Immature natural killer cell (primary cell): ENCODE results near the gene DNAJB2. TPM values are rescaled to one million over a fixed set of nuclear protein-coding genes. Genes with fewer than 3 reads are reported as not detected.

Experiments
- DNase-seq, 3 donors: peaks; one replicate each; pipeline ENCODE4 v3.0.0; 2022; ENCODE audit warnings: mixed read lengths in 1 of 3
- H3K27ac Mint-ChIP-seq, 6 donors: one replicate each; pipeline ENCODE4 v1.8.0; 2020; ENCODE audit warnings: mixed read lengths in 6 of 6, mild to moderate bottlenecking in 5 of 6, inconsistent platforms in 4 of 6, moderate library complexity in 3 of 6
- H3K27me3 Mint-ChIP-seq, 3 donors: one replicate each; pipeline ENCODE4 v1.8.0; 2020 to 2021; ENCODE audit warnings: low read depth in 3 of 3, mild to moderate bottlenecking in 3 of 3, mixed read lengths in 3 of 3, moderate library complexity in 3 of 3, inconsistent platforms in 1 of 3
- H3K36me3 Mint-ChIP-seq, 3 donors: one replicate each; pipeline ENCODE4 v1.8.0; 2020; ENCODE audit warnings: mixed read lengths in 3 of 3, inconsistent platforms in 2 of 3, mild to moderate bottlenecking in 2 of 3
- H3K4me1 Mint-ChIP-seq, 2 donors: one replicate each; pipeline ENCODE4 v1.8.0; 2020; ENCODE audit warnings: inconsistent platforms in 2 of 2, mild to moderate bottlenecking in 2 of 2, mixed read lengths in 2 of 2, moderate library complexity in 1 of 2
- H3K4me3 Mint-ChIP-seq, 5 donors: one replicate each; pipeline ENCODE4 v1.8.0; 2020; ENCODE audit warnings: mild to moderate bottlenecking in 5 of 5, mixed read lengths in 5 of 5, inconsistent platforms in 3 of 5, moderate library complexity in 3 of 5
- H3K9me3 Mint-ChIP-seq, 6 donors: one replicate each; pipeline ENCODE4 v1.8.0; 2020; ENCODE audit warnings: mild to moderate bottlenecking in 6 of 6, mixed read lengths in 6 of 6, inconsistent platforms in 4 of 6, moderate library complexity in 3 of 6
- polyA plus RNA-seq, 3 donors: library from polyadenylated mRNA; unstranded; fragments of 300-500 nt; fragmentation: Illumina TruSeq; gene quantifications; one replicate each; pipeline ENCODE4 v1.2.3, GENCODE V29; 2021

Gene DNAJB2
- polyA plus RNA-seq, 3 donors from 2014 or later = 2.8 to 3.6 (median 2.9) TPM

DNA sequence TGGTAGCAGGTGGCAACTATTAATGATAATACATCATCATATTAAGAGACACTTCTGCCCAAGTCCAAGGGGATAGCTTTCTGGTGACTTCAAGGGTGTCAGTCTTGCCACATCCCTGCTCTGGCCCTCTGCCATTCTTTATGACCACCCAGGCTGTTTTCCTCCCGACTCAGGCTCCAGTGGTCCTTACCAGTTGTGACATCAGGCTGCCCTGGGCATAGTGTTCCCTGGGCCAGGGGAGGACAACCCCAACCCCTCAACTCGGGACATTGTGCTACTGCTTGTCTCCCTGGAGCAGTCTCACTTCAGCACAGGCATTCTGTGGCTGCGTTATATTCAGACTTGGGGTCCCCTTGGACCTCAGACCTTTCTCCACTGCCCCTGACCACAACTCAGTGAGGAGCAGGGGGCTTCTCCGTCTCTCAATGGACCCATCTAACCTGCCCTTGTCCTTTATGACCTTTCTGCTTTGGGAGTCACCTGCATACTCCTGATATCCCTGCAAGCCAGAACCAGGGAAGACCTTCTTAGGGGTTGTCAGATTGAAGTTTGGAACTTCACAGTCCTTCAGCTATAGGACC lies 12.8 kb downstream of the DNAJB2 start:
- Mint-ChIP-seq H3K36me3 (no peaks in the 10 kb centered on the region), H3K4me3 (no peak overlapping the region), H3K9me3 (no peaks in the 10 kb centered on the region), H3K27me3 (peaks cover 0 to 6% (median 5%) of the 10 kb centered on the region in 3 donors), H3K4me1 (peaks cover 10 to 16% of the 10 kb centered on the region in 2 donors), H3K27ac (peak overlapping the region in 5 of 6 donors; percentile 16 to 87 (median 67))
- no peak for DNase-seq

DNA sequence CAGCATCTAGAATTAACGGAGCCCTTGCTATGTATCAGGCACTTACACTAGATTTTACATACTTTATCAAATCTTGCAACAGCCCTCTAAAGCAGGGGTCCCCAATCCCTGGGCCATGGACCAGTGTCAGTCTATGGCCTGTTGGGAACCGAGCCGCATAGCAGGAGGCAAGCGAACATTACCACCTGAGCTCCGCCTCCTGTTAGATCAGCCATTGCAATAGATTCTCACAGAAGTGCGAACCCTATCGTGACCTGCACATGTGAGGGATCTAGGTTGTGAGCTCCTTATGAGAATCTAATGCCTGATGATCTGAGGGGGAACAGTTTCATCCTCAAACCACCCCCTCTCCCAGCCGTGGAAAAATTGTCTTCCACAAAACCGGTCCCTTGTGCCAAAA lies 13.4 kb downstream of the DNAJB2 start:
- no peak for DNase-seq
- H3K4me3 Mint-ChIP-seq = peak overlapping the region in 1 of 5 donors; percentile 35
- no peaks in the 10 kb centered on the region for H3K9me3 Mint-ChIP-seq

DNA sequence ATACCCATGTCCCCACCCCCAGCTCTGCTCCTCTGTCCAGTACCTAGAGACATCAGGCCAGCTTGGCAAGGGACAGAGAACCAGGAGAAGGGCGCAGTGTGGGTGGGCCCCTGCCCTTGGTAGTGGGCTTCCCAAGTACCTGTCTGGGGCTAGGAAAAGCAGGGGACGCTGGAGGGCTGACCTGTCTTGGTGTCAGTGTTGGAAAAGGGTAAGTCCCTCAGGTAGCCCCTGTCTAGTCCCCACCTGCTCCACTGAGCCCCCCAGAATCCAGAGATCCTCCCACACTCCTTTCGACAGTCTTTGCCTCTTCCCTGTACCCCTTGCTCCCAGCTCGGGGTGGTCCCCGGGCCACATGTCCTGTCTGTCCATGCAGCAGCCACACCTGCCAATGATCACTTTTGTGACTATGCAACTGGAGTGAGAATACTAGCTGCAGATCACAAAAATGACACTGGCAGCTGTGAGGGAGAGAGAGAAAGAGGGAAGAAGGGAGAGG lies 14.6 kb downstream of the DNAJB2 start:
- no peak for DNase-seq
- Mint-ChIP-seq H3K4me3 (peak overlapping the region; percentile 73 to 86 (median 77)), H3K9me3 (no peaks in the 10 kb centered on the region), H3K27me3 (peaks cover 2 to 10% (median 7%) of the 10 kb centered on the region in 3 donors), H3K4me1 (peaks cover 10 to 17% of the 10 kb centered on the region in 2 donors), H3K36me3 (no peaks in the 10 kb centered on the region), H3K27ac (peak overlapping the region in 5 of 6 donors; percentile 86 to 98 (median 97))

More for the DNA sequence above, 13.4 kb downstream of the DNAJB2 start:
- Mint-ChIP-seq H3K27ac (peak overlapping the region in 3 of 6 donors; percentile 71 to 87 (median 74)), H3K4me1 (peaks cover 10 to 16% of the 10 kb centered on the region in 2 donors), H3K27me3 (peaks cover 0 to 10% (median 4%) of the 10 kb centered on the region in 3 donors), H3K36me3 (no peaks in the 10 kb centered on the region)

DNA sequence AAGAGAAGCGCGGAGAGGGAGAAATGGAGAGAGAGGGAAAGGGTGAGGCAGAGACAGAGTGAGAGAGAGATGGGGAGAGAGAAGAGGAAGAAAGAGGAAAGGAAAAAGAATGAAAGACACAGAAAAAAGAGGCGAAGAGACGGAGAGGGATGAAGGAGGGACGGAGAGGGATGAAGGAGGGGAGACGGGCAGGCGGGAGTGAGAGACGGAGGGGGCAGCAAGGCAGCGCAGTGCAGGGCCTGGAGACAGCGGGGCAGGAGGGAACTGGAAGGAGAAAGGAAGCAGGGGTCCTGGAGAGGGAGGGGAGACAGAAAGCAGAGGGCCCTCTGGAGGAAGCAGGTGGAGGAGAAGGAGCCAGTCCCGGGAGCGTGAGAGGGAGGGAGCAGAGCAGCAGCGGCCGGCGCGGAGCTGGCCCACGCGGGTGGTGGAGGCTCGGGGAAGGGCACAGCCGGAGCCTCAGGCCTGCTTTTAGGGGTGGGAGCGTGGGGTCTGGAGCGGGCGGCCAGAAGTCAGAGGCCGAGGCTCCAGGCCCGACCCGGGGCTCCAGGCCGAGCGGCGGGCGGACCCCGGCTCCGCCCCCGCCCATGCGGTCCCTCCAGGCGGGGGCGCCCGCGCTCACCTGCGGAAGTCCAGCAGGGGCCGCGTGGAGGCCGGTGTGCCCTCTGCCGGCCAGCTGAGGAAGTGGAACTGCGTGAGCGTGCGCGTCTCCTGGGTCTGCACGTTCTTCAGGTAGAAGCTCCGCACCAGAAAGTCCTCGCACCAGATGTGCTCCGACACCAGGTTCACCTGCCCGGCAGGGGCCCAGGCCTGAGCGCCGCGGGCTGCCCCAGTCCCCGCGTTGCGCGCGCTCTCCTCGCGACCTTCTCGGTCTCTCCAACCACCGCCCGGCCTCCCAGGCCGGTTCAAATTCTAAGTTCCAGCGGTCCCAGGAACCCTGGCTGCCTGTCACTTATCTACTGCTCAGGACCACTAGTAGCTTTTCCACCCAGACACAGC lies 15.5 kb downstream of the DNAJB2 start:
- H3K36me3 Mint-ChIP-seq = no peaks in the 10 kb centered on the region
- no peaks in the 10 kb centered on the region for H3K9me3 Mint-ChIP-seq
- peaks cover 10 to 17% of the 10 kb centered on the region in 2 donors for H3K4me1 Mint-ChIP-seq
- H3K27me3 Mint-ChIP-seq = peaks cover 6 to 10% (median 7%) of the 10 kb centered on the region in 3 donors
- peak; percentile 88 to 91 (median 90) for DNase-seq
- H3K4me3 Mint-ChIP-seq = peak overlapping the region; percentile 73 to 86 (median 77)
- H3K27ac Mint-ChIP-seq = peak overlapping the region; percentile 29 to 98 (median 92)

DNA sequence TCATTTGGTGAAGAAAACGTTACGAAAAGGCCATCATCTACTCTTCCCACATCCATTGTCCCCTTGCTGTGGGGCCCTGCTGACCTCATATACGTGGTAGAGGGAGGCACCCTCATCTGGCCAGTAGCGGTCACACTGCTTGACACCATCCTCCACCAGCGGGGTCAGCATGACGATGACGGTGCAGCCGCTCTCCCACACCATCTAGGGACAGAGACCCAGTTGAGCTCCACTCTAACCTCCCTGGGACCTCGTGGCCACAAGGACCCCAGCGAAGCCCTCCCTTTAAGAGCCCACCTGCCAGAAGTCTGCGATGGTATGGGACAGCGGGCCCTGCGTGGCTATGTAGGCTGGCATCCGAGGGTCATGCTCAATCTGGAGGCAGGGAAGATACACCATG lies 17.0 kb downstream of the DNAJB2 start:
- H3K27me3 Mint-ChIP-seq = peaks cover 6 to 12% (median 7%) of the 10 kb centered on the region in 3 donors
- H3K4me3 Mint-ChIP-seq = no peak overlapping the region
- DNase-seq = no peak
- peaks cover 0 to 2% (median 0%) of the 10 kb centered on the region in 6 donors for H3K9me3 Mint-ChIP-seq
- H3K36me3 Mint-ChIP-seq = no peaks in the 10 kb centered on the region
- peaks cover 10 to 17% of the 10 kb centered on the region in 2 donors for H3K4me1 Mint-ChIP-seq
- peak overlapping the region in 3 of 6 donors; percentile 24 to 87 (median 76) for H3K27ac Mint-ChIP-seq

DNA sequence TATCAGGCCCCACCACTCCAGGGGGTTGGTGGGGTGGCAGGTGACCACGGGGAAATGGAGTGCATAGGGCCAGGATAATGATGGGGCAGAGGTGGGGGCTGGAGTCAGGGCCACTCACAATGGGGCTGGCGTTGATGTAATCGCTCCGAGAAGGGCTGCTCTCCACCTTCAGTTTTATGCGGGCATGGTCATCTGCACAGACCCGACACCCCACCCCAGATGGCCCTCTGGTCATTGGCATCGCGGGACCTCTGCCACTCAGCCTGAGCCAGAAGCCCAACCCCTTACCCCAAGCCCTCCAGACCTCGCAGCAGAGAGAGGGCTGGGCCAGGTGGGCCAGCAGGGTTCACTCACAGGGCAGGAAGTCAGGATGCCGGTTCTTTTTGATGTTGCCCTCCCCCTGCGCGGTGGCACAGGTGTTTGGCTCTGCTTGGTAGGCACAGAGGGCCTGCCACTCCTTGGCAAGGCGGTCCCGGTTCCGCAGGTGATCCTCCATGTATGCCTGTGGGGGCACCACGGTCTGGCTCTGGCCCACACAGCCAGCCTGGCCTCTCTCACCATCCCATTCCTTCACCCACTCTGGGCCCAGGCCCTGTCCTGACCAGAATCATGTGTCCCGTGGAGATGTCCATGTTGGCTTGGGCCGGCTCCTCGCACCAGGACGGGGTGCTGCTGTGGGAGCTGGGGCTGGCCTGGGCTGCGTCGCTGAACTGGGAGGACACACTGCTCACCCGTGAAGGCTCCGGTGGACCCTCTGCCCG lies 17.6 kb downstream of the DNAJB2 start:
- Mint-ChIP-seq H3K4me1 (peaks cover 10 to 17% of the 10 kb centered on the region in 2 donors), H3K36me3 (no peaks in the 10 kb centered on the region), H3K4me3 (no peak overlapping the region), H3K27ac (no peak overlapping the region), H3K9me3 (peaks cover 0 to 2% (median 0%) of the 10 kb centered on the region in 6 donors), H3K27me3 (peaks cover 6 to 12% (median 11%) of the 10 kb centered on the region in 3 donors)
- no peak for DNase-seq

DNA sequence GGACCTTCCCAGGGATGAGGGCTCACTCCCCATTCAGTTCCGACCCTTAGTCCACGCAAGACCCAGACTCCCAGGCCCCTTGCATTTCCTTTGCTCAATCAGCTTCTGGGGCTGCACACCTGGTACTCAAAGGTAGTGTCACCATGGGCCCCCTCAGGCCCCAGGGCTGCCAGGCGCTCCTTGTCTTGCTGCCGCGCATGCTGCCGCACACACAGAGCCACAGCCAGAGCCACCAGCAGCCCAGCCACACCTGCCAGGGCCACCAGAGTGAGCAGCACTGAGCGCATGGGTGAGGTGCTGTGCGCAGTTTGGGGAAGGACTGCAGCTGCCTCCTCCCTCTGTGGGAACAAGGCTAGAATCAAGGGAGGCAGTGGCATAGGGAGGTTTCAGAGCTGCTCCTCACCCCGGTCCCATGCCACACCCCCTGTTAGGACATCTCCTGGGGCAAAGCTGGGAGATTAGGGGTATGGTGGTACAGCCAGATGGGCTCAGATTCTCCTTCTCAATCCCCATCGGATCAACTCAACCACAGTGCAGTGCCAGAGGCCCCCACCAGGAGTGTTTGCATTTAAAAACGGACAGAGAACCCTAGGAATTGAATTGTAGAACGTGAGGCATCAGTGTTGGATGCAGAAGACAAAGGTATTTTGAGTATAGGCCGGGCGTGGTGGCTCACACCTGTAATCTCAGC lies 18.7 kb downstream of the DNAJB2 start:
- H3K4me3 Mint-ChIP-seq = no peak overlapping the region
- no peaks in the 10 kb centered on the region for H3K36me3 Mint-ChIP-seq
- H3K9me3 Mint-ChIP-seq = peaks cover 0 to 2% (median 0%) of the 10 kb centered on the region in 6 donors
- DNase-seq = no peak
- H3K27ac Mint-ChIP-seq = peak overlapping the region in 1 of 6 donors; percentile 50
- H3K4me1 Mint-ChIP-seq = peaks cover 10 to 17% of the 10 kb centered on the region in 2 donors
- peaks cover 6 to 14% (median 12%) of the 10 kb centered on the region in 3 donors for H3K27me3 Mint-ChIP-seq

DNA sequence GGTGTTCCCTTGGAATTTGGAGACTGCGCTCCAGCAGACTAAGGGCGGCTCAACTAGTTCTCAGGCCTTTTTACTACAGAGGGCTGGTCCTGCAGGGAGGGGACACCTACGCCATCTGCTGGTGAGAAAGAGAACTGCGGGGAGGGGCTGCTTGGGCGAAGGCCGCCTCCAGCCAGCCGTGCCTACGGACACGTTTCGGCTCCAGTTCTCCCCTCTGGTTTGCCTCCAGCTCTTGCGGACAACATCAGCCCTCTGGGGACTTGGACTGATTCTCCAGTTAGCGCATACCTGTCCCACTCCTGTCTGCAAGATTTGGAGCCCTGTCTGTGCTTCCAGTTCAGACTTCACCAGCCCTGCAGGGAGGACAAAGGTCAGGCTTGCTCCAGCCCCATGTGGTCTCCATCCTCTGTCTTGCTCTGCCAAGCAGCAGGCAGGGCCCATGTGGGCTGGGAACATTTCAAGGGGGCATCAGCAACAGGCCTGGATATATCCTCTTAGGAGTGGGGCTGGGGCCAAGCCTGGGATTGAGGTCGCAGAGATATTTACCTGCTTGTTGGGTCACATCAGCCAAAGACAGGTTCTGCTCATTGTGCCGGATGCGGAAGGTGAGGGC lies 19.7 kb downstream of the DNAJB2 start:
- Mint-ChIP-seq H3K27ac (peak overlapping the region in 2 of 6 donors; percentile 35 to 56), H3K36me3 (no peaks in the 10 kb centered on the region), H3K4me1 (peaks cover 10 to 17% of the 10 kb centered on the region in 2 donors), H3K27me3 (peaks cover 6 to 14% (median 10%) of the 10 kb centered on the region in 3 donors), H3K4me3 (no peak overlapping the region), H3K9me3 (peaks cover 0 to 2% (median 0%) of the 10 kb centered on the region in 6 donors)
- DNase-seq = peak; percentile 83 to 85 (median 84)

DNA sequence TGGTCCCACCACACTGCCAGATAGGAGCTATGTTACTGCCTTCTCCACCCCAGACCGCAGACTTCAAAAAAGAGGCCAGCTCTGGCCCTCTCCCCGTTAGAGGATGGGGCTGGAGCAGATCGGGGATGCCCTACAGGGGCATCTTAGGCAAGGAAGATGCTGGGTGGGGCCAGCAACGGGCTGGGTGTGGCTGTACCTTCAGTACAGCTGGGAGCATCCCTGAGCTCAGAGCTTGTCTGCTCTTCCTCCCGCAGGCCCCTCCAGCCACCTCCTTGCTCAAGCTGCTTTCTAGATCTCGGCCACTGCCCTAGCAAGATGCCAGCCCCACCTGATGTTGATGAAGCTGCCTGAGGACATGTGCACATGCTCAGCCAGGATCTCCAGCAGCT lies 20.2 kb downstream of the DNAJB2 start:
- DNase-seq = no peak
- no peaks in the 10 kb centered on the region for H3K36me3 Mint-ChIP-seq
- peaks cover 6 to 13% (median 10%) of the 10 kb centered on the region in 3 donors for H3K27me3 Mint-ChIP-seq
- H3K27ac Mint-ChIP-seq = no peak overlapping the region
- no peak overlapping the region for H3K4me3 Mint-ChIP-seq
- H3K4me1 Mint-ChIP-seq = peaks cover 5 to 12% of the 10 kb centered on the region in 2 donors
- H3K9me3 Mint-ChIP-seq = peaks cover 0 to 2% (median 0%) of the 10 kb centered on the region in 6 donors

DNA sequence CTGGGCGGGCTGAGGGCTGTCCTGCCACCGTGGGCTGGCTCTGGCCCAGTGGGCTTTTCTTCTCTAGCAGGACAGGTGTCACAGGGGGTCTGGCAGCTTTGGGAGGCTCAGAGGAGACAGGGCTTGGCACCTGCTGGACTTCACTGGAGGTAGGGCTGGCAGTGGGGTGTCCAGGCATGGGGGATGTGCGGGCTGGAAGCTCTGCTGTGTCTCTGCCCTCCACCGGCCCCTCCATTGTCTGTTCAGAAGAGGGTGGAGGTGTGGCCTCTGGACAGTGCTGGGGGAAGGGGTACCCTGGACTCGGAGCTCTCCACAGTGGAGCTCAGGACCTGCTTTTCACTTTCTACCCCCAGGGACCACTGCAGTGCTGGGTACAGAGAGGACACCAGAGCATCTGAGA lies 20.9 kb downstream of the DNAJB2 start:
- DNase-seq = no peak
- H3K4me1 Mint-ChIP-seq = peaks cover 3 to 10% of the 10 kb centered on the region in 2 donors
- no peak overlapping the region for H3K27ac Mint-ChIP-seq
- H3K4me3 Mint-ChIP-seq = no peak overlapping the region
- H3K36me3 Mint-ChIP-seq = no peaks in the 10 kb centered on the region
- peaks cover 0 to 2% (median 0%) of the 10 kb centered on the region in 6 donors for H3K9me3 Mint-ChIP-seq
- peaks cover 6 to 16% (median 13%) of the 10 kb centered on the region in 3 donors for H3K27me3 Mint-ChIP-seq

DNA sequence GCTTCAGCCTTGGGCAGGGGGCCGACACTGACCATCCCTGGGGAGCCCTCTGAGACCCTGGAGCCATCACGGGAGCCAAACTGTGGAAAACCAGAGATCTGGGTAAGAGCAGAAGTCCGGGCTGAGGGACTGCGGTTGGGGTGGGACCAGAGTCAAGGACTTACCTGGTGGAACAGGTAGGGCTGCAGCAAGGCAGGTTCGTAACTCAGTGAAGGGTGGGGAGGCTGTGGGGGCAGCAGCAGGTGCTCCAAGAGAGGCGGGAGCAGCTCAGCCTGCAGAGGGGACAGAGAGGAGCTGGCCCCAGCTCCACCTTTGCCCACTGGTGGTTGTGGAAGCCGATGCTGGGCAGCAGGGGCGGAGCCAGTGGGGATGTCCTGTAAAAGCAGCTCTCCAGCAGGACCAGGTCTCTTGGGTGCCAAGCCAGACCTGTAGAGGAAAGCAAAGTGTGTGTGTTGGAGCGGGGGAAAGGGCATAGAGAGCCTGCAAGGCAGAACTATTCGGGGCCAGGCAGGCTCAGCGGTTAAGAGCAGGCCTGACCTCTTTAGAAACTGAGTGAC lies 23.3 kb downstream of the DNAJB2 start:
- peaks cover 6 to 18% (median 13%) of the 10 kb centered on the region in 3 donors for H3K27me3 Mint-ChIP-seq
- H3K4me3 Mint-ChIP-seq = no peak overlapping the region
- H3K4me1 Mint-ChIP-seq = peaks cover 0 to 1% of the 10 kb centered on the region in 2 donors
- peaks cover 0 to 2% (median 0%) of the 10 kb centered on the region in 6 donors for H3K9me3 Mint-ChIP-seq
- H3K27ac Mint-ChIP-seq = no peak overlapping the region
- H3K36me3 Mint-ChIP-seq = no peaks in the 10 kb centered on the region
- DNase-seq = no peak

DNA sequence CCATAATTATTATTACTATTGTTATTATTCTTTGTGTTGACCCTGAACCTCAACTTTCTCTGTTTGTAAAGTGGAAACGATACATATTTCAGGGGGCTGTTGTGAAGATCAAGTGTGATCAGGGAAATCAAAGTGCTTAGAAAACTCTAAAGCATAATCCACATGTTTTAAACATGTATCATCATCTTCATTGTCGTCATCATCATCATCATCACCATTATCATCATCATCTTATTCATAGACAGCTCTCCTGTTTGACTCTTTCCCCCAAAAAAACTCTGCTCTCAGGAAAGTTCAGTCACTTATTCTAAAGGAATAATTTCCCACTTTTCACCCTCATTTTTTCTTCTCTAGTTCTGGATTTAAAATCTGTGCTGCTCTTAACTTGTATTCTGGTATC lies 25.1 kb downstream of the DNAJB2 start:
- Mint-ChIP-seq H3K27ac (no peak overlapping the region), H3K4me1 (no peaks in the 10 kb centered on the region), H3K4me3 (no peak overlapping the region), H3K9me3 (peaks cover 0 to 2% (median 0%) of the 10 kb centered on the region in 6 donors), H3K27me3 (peaks cover 5 to 22% (median 19%) of the 10 kb centered on the region in 3 donors), H3K36me3 (no peaks in the 10 kb centered on the region)
- no peak for DNase-seq
